Measurements from ENCODE around the gene PRELID2.
"Not testable (repeated sequence)": the region's sequence is repeated elsewhere in the genome, so short reads cannot be mapped to it uniquely, and the experiment has no call there.

The PRELID2 gene

DNA sequence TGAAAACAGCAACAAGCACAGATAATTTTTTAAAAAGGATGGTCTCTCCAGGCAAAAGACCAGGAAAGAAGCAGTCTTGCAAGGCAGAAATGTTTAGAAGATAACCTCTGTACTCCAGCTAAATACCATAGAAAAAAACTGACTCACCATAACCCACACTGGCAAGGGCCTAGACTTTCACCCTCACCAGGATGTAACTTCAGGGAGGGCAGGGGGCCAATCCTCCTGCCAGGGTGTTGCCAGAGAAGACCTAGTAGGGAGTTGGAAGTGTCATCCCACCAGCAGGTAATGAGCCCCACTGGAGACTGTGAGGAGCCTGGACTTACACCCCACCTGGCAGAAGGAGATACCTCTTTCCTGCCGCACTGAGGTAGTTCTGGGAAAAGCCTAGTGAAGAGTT, 97.6 kb downstream of the PRELID2 start:
- DNase-seq = no peak

DNA sequence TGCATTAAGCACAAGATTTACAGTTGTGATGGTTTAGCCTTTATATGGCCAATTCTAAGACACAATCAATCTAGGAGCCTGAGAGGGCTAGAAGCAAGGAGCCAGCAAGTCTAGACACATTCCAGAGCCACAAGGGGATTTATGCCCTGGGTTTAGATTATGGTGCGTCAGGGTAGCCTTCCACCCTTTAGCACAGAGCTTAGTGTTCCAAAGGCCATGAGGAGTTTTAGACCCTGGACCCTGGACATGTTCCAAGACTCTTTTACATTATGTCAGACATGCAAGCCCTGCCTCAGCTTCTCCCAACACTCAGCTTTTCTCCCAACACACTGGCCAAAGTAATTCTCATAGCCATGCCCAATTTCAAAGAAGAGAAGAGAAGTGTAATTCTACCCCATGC, 105.2 kb downstream of the PRELID2 start:
- not testable (repeated sequence) for DNase-seq

- no peak for DNase-seq
Measured at GRCh38 chr5:145723516-145723915, 111.6 kb downstream of the PRELID2 start.

- DNase-seq = no peak
Measured at GRCh38 chr5:145718956-145719355, 116.2 kb downstream of the PRELID2 start.

DNA sequence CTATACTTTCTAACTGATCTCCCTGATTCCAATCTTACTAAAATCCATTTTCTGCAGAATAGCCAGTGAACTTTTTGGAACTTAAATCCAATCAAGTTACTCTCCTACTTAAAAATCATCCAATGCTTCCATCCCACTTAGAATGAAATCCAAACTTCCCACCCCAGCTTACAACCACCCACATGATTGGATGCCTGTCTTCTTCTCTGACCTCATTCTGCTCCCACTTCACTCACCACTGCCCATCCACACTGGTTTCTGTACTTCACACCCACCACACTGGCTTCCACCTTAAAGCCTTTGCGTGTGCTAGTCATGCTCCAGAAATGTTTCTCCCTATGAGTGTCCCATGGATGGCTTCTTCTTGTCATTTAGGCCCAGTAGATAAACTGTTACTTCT, 119.7 kb downstream of the PRELID2 start:
- no peak for DNase-seq

- no peak for DNase-seq
Measured at GRCh38 chr5:145712245-145712644, 122.9 kb downstream of the PRELID2 start.

- no peak for DNase-seq
Measured at GRCh38 chr5:145711417-145711816, 123.7 kb downstream of the PRELID2 start.
